Activated CD4-positive, CD25-positive, alpha-beta regulatory T cell treated with anti-CD3 and anti-CD28 coated beads, Interleukin-2, amount 50 U/mL, for 72 hours (primary cell): ENCODE results near the gene SLC8B1.

ENCODE experiments used
- DNase-seq: peaks from one replicate; pipeline ENCODE4 v3.0.0; 2021

The SLC8B1 gene

GRCh38 chr12:113318900-113319628 is 15.8 kb downstream of the SLC8B1 start:
- no peak for DNase-seq

GRCh38 chr12:113318046-113318656 is 16.8 kb downstream of the SLC8B1 start:
- no peak for DNase-seq

- no peak for DNase-seq
These were observed 17.8 kb downstream of the SLC8B1 start for GRCh38 chr12:113317122-113317521.

GRCh38 chr12:113316155-113316554 is 18.8 kb downstream of the SLC8B1 start:
- no peak for DNase-seq

- DNase-seq, result no peak
These were observed 19.6 kb downstream of the SLC8B1 start for GRCh38 chr12:113315358-113315757.

GRCh38 chr12:113314121-113314529 is 20.8 kb downstream of the SLC8B1 start:
- DNase-seq, result no peak

- DNase-seq, result no peak
These were observed 24.4 kb downstream of the SLC8B1 start for GRCh38 chr12:113310489-113310888.

GRCh38 chr12:113306382-113306781 is 28.5 kb downstream of the SLC8B1 start:
- no peak for DNase-seq

- no peak for DNase-seq
These were observed 29.5 kb downstream of the SLC8B1 start for GRCh38 chr12:113305281-113305856.

GRCh38 chr12:113302886-113303640 is 31.8 kb downstream of the SLC8B1 start:
- no peak for DNase-seq

- no peak for DNase-seq
These were observed 32.4 kb downstream of the SLC8B1 start for GRCh38 chr12:113302466-113302865.

- no peak for DNase-seq
These were observed 33.1 kb downstream of the SLC8B1 start for GRCh38 chr12:113301811-113302210.

- no peak for DNase-seq
These were observed 35.2 kb downstream of the SLC8B1 start for GRCh38 chr12:113299619-113300237.

- no peak for DNase-seq
These were observed 35.9 kb downstream of the SLC8B1 start for GRCh38 chr12:113298861-113299545.

- DNase-seq, result no peak
These were observed 36.5 kb downstream of the SLC8B1 start for GRCh38 chr12:113298472-113298817.

- DNase-seq, result no peak
These were observed 37.1 kb downstream of the SLC8B1 start for GRCh38 chr12:113297621-113298471.

- DNase-seq, result no peak
These were observed 37.7 kb downstream of the SLC8B1 start for GRCh38 chr12:113297214-113297587.

GRCh38 chr12:113296557-113297213 is 38.2 kb downstream of the SLC8B1 start:
- DNase-seq, result no peak

- no peak for DNase-seq
These were observed 38.9 kb downstream of the SLC8B1 start for GRCh38 chr12:113295886-113296556.

- no peak for DNase-seq
These were observed 41.8 kb downstream of the SLC8B1 start for GRCh38 chr12:113293100-113293499.

GRCh38 chr12:113292547-113292946 is 42.4 kb downstream of the SLC8B1 start:
- DNase-seq, result no peak
